Caco-2 (cell line): Measurements from ENCODE around the gene MS4A15. TPM values are rescaled to one million over a fixed set of nuclear protein-coding genes. Genes with fewer than 3 reads are reported as not detected.

Experiments used
- BruUV-seq: library from RNA; stranded (reverse); fragments of 400-500 nt; replicated peaks from 2 replicates; lab custom pipeline; 2021; lab: Mats Ljungman, UMichigan
- CTCF ChIA-PET: fragments of 300-600 bp; sonication (Branson Sonifier 250); formaldehyde crosslinking; loops from one replicate; lab custom pipeline; 2022; ENCODE audit warnings: antibody characterized with exemption; lab: Charles Lee
- POLR2A ChIA-PET: fragments of 300-600 bp; sonication (Branson Sonifier 250); formaldehyde crosslinking; loops from one replicate; lab custom pipeline; 2022; ENCODE audit warnings: antibody characterized with exemption; lab: Charles Lee
- DNase-seq, 2 experiments: peaks; one replicate each; pipeline versions ENCODE4 v3.0.0 to v3.0.0-alpha.2; 2020 to 2022
- H3K27me3 ChIP-seq: replicated peaks from 2 replicates; pipeline ENCODE4 v1.6.0; 2011; ENCODE audit warnings: low read length; ENCODE audit not compliant: control insufficient read depth, insufficient read depth
- H3K36me3 ChIP-seq: 2 replicates; pipeline ENCODE4 v1.5.1; 2011; ENCODE audit warnings: low read length; ENCODE audit not compliant: control insufficient read depth, insufficient read depth
- H3K4me1 ChIP-seq: fragments of 250-450 bp; sonication (Bioruptor Pico); 2 replicates; pipeline ENCODE4 v1.5.1; 2020; ENCODE audit warnings: mild to moderate bottlenecking
- H3K4me3 ChIP-seq: 2 replicates; pipeline ENCODE4 v1.5.1; 2011; ENCODE audit warnings: low read depth, mild to moderate bottlenecking, control low read depth, low read length
- H3K9me3 ChIP-seq: fragments of 250-450 bp; sonication (Bioruptor Pico); 2 replicates; pipeline ENCODE4 v1.5.1; 2020; ENCODE audit warnings: mild to moderate bottlenecking, moderate library complexity
- H3K27ac Mint-ChIP-seq: one replicate; pipeline ENCODE4 v1.8.0; 2022; ENCODE audit warnings: mixed read lengths; ENCODE audit not compliant: unreplicated experiment
- H3K27me3 Mint-ChIP-seq: one replicate; pipeline ENCODE4 v1.8.0; 2022; ENCODE audit warnings: mixed read lengths; ENCODE audit not compliant: insufficient read depth, unreplicated experiment
- H3K36me3 Mint-ChIP-seq: one replicate; pipeline ENCODE4 v1.8.0; 2022; ENCODE audit warnings: mild to moderate bottlenecking, mixed read lengths; ENCODE audit not compliant: insufficient read depth, unreplicated experiment
- H3K4me1 Mint-ChIP-seq: one replicate; pipeline ENCODE4 v1.8.0; 2022; ENCODE audit warnings: low read depth, mixed read lengths; ENCODE audit not compliant: unreplicated experiment
- H3K4me3 Mint-ChIP-seq: one replicate; pipeline ENCODE4 v1.8.0; 2022; ENCODE audit warnings: mild to moderate bottlenecking, moderate library complexity, mixed read lengths; ENCODE audit not compliant: unreplicated experiment
- H3K9me3 Mint-ChIP-seq: one replicate; pipeline ENCODE4 v1.8.0; 2022; ENCODE audit warnings: mixed read lengths; ENCODE audit not compliant: unreplicated experiment
- intact Hi-C: fragments of 100-400 bp; cut with micrococcal nuclease; formaldehyde crosslinking; loops from one replicate; pipeline ENCODE4 v1.10.0; 2022; ENCODE audit not compliant: unreplicated experiment
- total RNA-seq: library from RNA; stranded (reverse); gene quantifications from 2 replicates; pipeline ENCODE4 v1.2.3, GENCODE V29; 2022
- TF ChIP-seq, protein P1 (sequence below), 2 experiments: fragments of 200-600 bp in 1 of 2; IDR thresholded peaks; 1 replicate in 1 of 2; 2 replicates in 1 of 2; pipeline versions ENCODE4 v1.5.1 to v1.8.0; 2011 to 2022; ENCODE audit warnings: antibody characterized with exemption in 1 of 2, control low read depth in 1 of 2, inconsistent platforms in 1 of 2, low read depth in 1 of 2, low read length in 1 of 2, mild to moderate bottlenecking in 1 of 2, moderate library complexity in 1 of 2; ENCODE audit not compliant: insufficient read depth in 1 of 2, severe bottlenecking in 1 of 2, unreplicated experiment in 1 of 2

The MS4A15 gene
- total RNA-seq, 1 experiment from 2014 or later = not detected

DNA sequence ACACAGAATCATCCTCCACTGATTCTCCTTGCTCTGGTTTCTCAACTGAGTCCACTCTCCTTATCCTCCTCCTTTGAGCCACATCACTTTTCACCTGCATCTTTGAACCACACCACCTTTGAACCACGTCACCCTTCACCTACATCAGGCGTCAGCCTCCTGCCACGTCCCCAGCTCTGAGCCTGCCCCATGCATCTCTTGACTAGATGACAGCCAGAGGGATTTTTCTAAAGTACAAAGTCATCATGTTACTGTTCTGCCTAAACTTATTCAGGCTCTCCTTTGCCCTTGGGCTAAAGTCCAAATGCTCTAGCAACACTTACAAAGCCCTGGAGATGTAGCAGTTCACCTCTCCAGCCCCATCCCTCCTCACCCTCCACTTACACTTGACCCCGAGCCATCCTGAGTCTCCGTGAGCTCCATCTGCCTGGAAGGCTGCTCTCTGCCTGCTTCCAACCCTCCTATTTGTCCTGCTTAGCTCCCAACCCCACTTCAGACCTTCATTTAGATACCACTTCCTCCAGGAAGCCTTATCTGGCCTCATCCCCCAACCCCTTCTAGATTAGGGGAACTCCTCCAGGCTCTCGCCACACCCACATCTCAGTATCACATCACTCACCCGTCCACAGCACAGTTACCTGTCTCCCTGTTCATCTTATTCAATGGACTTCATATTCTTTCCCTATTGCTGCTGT is 24.8 kb downstream of the MS4A15 start:
- TF ChIP-seq, protein P1, sequence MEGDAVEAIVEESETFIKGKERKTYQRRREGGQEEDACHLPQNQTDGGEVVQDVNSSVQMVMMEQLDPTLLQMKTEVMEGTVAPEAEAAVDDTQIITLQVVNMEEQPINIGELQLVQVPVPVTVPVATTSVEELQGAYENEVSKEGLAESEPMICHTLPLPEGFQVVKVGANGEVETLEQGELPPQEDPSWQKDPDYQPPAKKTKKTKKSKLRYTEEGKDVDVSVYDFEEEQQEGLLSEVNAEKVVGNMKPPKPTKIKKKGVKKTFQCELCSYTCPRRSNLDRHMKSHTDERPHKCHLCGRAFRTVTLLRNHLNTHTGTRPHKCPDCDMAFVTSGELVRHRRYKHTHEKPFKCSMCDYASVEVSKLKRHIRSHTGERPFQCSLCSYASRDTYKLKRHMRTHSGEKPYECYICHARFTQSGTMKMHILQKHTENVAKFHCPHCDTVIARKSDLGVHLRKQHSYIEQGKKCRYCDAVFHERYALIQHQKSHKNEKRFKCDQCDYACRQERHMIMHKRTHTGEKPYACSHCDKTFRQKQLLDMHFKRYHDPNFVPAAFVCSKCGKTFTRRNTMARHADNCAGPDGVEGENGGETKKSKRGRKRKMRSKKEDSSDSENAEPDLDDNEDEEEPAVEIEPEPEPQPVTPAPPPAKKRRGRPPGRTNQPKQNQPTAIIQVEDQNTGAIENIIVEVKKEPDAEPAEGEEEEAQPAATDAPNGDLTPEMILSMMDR (IDR thresholded peaks at IDR 0.05; ENCODE audit: insufficient read depth in 1 of 2, low read depth in 1 of 2, low read length in 1 of 2, severe bottlenecking in 1 of 2, unreplicated experiment in 1 of 2) = no peak
- Mint-ChIP-seq H3K4me1 (no peaks in the 10 kb centered on the region), H3K4me3 (no peak overlapping the region), H3K36me3 (no peaks in the 10 kb centered on the region), H3K27me3 (no peaks in the 10 kb centered on the region), H3K9me3 (no peaks in the 10 kb centered on the region), H3K27ac (no peak overlapping the region)
- Histone ChIP-seq H3K9me3 (no peaks in the 10 kb centered on the region), H3K4me3 (no peak overlapping the region), H3K36me3 (no peaks in the 10 kb centered on the region), H3K4me1 (peaks cover 8% of the 10 kb centered on the region; the same call in 1 of the 2 replicates), H3K27me3 (no peaks in the 10 kb centered on the region)
- intact Hi-C loops = no loop called here
- no peak for DNase-seq
- CTCF ChIA-PET = no interaction called here
- no TSS peak for BruUV-seq
- POLR2A ChIA-PET = no interaction called here

DNA sequence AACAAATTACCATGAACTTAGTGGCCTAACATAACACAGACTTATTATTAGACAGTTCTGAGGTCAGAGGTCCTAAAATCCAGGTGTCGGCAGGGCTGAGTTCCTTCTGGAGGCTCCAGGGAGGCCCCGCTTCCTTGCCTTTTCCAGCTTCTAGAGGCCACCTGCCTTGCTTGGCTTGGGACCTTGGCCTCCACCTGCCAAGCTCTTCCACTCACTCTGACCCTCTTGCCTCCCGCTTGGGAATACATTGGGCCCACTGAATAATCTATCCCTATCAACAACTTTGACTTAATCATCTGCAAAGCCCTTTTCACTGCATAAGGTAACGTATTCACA is 25.3 kb downstream of the MS4A15 start:
- H3K9me3 Mint-ChIP-seq = no peaks in the 10 kb centered on the region
- H3K27me3 ChIP-seq = no peaks in the 10 kb centered on the region
- H3K36me3 ChIP-seq = no peaks in the 10 kb centered on the region
- CTCF ChIA-PET = no interaction called here
- no TSS peak for BruUV-seq
- no peaks in the 10 kb centered on the region for H3K27me3 Mint-ChIP-seq
- no peak for DNase-seq
- no peaks in the 10 kb centered on the region for H3K36me3 Mint-ChIP-seq
- no peak overlapping the region for H3K4me3 Mint-ChIP-seq
- peaks cover 8% of the 10 kb centered on the region; the same call in 1 of the 2 replicates for H3K4me1 ChIP-seq
- POLR2A ChIA-PET = no interaction called here
- intact Hi-C loops = no loop called here
- no peak overlapping the region for H3K27ac Mint-ChIP-seq
- no peaks in the 10 kb centered on the region for H3K9me3 ChIP-seq
- TF ChIP-seq, protein P1 (IDR thresholded peaks at IDR 0.05; ENCODE audit: insufficient read depth in 1 of 2, low read depth in 1 of 2, low read length in 1 of 2, severe bottlenecking in 1 of 2, unreplicated experiment in 1 of 2) = no peak
- H3K4me3 ChIP-seq = no peak overlapping the region
- H3K4me1 Mint-ChIP-seq = no peaks in the 10 kb centered on the region

DNA sequence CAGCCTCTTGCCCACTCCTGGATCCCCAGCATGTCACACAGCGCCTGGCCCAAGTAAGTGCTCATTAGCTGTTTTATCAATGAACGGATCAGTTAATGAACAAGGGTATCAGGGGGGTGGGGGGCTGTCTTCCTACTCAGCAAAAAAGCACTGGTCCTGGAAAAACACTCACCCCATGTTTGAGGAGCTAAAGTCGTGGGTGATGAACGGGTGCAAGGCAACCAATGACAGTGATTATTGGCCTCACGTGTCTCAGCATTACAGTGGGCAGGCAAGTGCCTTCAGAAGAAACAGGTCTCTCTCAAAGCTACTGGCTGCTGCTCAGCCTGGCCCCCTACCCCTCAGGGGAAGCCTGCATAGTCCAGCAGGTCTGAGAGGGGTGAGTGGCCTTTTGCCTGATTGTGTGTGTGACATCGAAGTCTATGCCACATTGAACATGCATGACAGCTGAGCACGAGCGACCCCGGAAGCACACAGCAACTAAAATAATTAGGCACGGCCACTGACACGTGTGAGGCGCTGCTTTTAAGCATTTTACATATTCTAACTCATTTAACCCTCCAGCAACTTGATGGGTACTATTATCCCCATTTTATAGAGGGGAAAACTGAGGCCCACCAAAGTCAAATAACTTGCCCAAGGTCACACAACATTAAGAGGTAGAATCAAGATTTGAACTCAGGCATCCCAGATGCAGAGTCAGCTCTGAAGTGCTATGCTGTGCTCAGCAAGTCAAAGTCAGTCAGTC is 25.9 kb downstream of the MS4A15 start:
- TF ChIP-seq, protein P1 (IDR thresholded peaks at IDR 0.05; ENCODE audit: insufficient read depth in 1 of 2, low read depth in 1 of 2, low read length in 1 of 2, severe bottlenecking in 1 of 2, unreplicated experiment in 1 of 2) = no peak
- Mint-ChIP-seq H3K27ac (no peak overlapping the region), H3K9me3 (no peaks in the 10 kb centered on the region), H3K4me3 (no peak overlapping the region), H3K4me1 (no peaks in the 10 kb centered on the region), H3K36me3 (no peaks in the 10 kb centered on the region), H3K27me3 (no peaks in the 10 kb centered on the region)
- Histone ChIP-seq H3K27me3 (no peaks in the 10 kb centered on the region), H3K4me3 (no peak overlapping the region), H3K9me3 (no peaks in the 10 kb centered on the region), H3K4me1 (peaks cover 8% of the 10 kb centered on the region; the same call in 1 of the 2 replicates), H3K36me3 (no peaks in the 10 kb centered on the region)
- intact Hi-C loops = no loop called here
- no TSS peak for BruUV-seq
- ChIA-PET CTCF (no interaction called here), POLR2A (no interaction called here)
- no peak for DNase-seq
